ENCODE data around the gene PLAC8. TPM values are rescaled to one million over a fixed set of nuclear protein-coding genes. Genes with fewer than 3 reads are reported as not detected.
A peak's percentile ranks its signal among the peaks of the same experiment; 100 is the strongest.
"Not testable (repeated sequence)": the region's sequence is repeated elsewhere in the genome, so short reads cannot be mapped to it uniquely, and the experiment has no call there.

The PLAC8 gene
- polyA plus RNA-seq, 4 donors: 84.2 to 309 (median 164) TPM

DNA sequence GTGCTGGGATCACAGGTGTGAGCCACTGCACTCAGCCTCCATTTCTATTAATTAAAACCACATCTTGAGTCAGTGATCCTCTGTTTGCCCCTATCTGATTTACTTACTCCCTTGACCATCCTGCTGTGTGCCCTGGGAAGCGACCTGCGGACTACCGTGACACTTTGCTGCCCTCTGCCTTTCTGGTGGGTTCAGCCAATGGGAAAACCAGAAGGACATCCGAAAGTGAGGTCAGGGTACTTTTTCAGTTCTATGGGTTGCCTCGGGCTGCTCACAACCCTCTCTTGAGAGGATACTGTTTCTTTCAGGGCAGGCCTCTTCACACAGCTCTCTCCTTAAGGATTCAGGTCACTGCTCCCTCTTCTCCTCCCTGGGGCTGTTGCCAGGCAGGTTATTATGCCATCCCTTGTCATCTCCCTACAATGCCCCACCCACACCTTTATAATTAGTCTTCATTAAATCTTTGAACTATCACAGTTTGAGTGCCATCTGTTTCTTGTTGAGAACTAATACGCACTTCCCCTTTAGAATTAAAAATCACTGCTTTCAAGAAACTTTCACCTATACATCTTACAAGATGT lies 21.4 kb downstream of the PLAC8 start:
- Histone ChIP-seq H3K36me3 (ENCODE audit: control insufficient read depth in 3 of 3, insufficient read depth in 2 of 3, low read depth in 1 of 3, low read length in 3 of 3) (peaks cover 6 to 23% (median 18%) of the 10 kb centered on the region in 3 donors), H3K27ac (ENCODE audit: low read depth in 1 of 3, low read length in 2 of 3) (no peak overlapping the region), H3K4me1 (ENCODE audit: control insufficient read depth in 3 of 3, insufficient read depth in 2 of 3, low read depth in 1 of 3, low read length in 2 of 3) (no peaks in the 10 kb centered on the region), H3K27me3 (ENCODE audit: control insufficient read depth in 3 of 3, insufficient read depth in 3 of 3, low read length in 3 of 3) (no peaks in the 10 kb centered on the region), H3K9me3 (ENCODE audit: control insufficient read depth in 2 of 2, insufficient read depth in 1 of 2, low read depth in 1 of 2, low read length in 1 of 2) (no peaks in the 10 kb centered on the region), H3K4me3 (ENCODE audit: low read depth in 1 of 3, low read length in 3 of 3) (no peak overlapping the region)
- DNase-seq (no peak), FAIRE-seq (no peak)
- WGBS, 3 donors: 75 to 89% (median 87%) methylated on average over 6 of the region's 6 CpGs

DNA sequence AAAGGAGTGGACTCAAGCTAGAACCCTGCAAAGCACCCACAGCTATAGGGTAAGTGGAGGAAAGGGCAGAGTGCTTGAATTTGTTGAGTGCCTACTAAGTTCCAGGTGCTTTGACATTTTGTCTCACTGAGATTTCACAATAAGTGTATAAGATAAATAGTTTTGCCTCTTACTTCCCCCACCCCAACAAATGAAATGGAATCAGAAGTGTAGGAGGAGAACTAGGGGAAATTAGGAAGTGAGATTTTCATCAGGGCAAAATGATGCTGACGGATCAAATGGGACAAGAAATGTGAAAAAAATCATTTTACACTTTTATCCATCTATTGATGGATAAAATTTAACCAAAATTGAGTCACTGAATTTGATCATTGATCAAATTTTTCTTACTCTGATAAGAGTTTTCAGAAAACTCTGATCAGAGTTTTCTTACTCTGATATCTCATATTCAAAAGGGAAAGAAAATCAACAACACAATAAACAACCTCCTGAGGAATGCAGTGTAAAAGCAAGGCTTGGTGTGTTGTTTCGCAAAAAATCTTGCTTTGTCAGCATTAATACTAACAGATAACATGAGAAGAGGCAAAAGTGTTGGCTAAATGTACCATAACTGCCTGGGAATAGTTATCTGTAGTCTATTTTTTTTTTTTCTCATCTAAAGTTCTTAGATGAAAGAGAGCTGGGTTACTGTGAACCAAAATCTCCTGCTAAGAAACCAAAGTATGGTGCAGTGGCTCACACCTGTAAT lies 24.9 kb downstream of the PLAC8 start:
- H3K9me3 ChIP-seq (ENCODE audit: control insufficient read depth in 2 of 2, insufficient read depth in 1 of 2, low read depth in 1 of 2, low read length in 1 of 2): no peaks in the 10 kb centered on the region
- WGBS, 3 donors: 85 to 96% (median 88%) methylated on average over 2 of the region's 2 CpGs
- DNase-seq (no peak), FAIRE-seq (no peak)
- H3K27ac ChIP-seq (ENCODE audit: low read depth in 1 of 3, low read length in 2 of 3): no peak overlapping the region
- no peaks in the 10 kb centered on the region for H3K4me1 ChIP-seq (ENCODE audit: control insufficient read depth in 3 of 3, insufficient read depth in 2 of 3, low read depth in 1 of 3, low read length in 2 of 3)
- peaks cover 6 to 16% (median 14%) of the 10 kb centered on the region in 3 donors for H3K36me3 ChIP-seq (ENCODE audit: control insufficient read depth in 3 of 3, insufficient read depth in 2 of 3, low read depth in 1 of 3, low read length in 3 of 3)
- H3K4me3 ChIP-seq (ENCODE audit: low read depth in 1 of 3, low read length in 3 of 3): no peak overlapping the region
- no peaks in the 10 kb centered on the region for H3K27me3 ChIP-seq (ENCODE audit: control insufficient read depth in 3 of 3, insufficient read depth in 3 of 3, low read length in 3 of 3)

- WGBS, 3 donors: 91 to 95% (median 94%) methylated on average over 12 of the region's 12 CpGs
Observed at GRCh38 chr4:83084956-83085355, 29.6 kb downstream of the PLAC8 start.

DNA sequence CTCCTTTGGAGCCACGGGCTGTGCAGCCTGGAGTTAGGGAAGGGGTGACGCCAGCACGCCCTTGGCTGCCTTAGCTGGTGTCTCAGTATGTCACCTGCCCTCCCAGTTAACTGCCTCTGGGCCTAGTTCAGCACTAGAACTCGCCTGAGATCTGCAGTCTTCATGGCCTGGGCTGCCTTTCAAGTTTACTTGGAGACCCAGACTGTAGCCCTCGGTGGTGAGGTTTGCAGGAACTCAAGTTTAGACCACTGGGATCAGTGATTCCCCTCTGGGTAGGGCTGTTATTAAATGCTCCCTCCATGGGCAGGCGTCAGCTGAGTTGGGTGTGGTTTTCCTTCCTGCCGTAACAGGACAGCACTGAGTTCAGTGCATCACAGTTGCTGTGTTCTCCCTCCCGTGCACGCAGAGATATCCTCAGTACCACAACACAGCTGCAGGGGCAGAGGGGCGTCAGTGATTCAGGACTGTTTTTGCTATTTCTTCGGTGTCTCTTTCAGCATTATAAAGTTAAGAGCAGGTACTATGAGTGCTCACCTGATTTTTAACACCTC lies 30.5 kb downstream of the PLAC8 start:
- no peak overlapping the region for H3K4me3 ChIP-seq (ENCODE audit: low read depth in 1 of 3, low read length in 3 of 3)
- 59 to 74% (median 59%) methylated on average over 10 to 11 of the region's 11 CpGs for WGBS, 3 donors
- no peaks in the 10 kb centered on the region for H3K4me1 ChIP-seq (ENCODE audit: control insufficient read depth in 3 of 3, insufficient read depth in 2 of 3, low read depth in 1 of 3, low read length in 2 of 3)
- DNase-seq: peak in 1 of 2 donors; percentile 31
- no peaks in the 10 kb centered on the region for H3K27me3 ChIP-seq (ENCODE audit: control insufficient read depth in 3 of 3, insufficient read depth in 3 of 3, low read length in 3 of 3)
- no peak overlapping the region for H3K27ac ChIP-seq (ENCODE audit: low read depth in 1 of 3, low read length in 2 of 3)
- H3K36me3 ChIP-seq (ENCODE audit: control insufficient read depth in 3 of 3, insufficient read depth in 2 of 3, low read depth in 1 of 3, low read length in 3 of 3): peaks cover 0 to 7% (median 2%) of the 10 kb centered on the region in 3 donors
- FAIRE-seq: no peak
- peaks cover 0 to 6% of the 10 kb centered on the region in 2 donors for H3K9me3 ChIP-seq (ENCODE audit: control insufficient read depth in 2 of 2, insufficient read depth in 1 of 2, low read depth in 1 of 2, low read length in 1 of 2)

More at GRCh38 chr4:83084956-83085355, 29.6 kb downstream of the PLAC8 start:
- H3K27ac ChIP-seq (ENCODE audit: low read depth in 1 of 3, low read length in 2 of 3); FAIRE-seq; H3K36me3 ChIP-seq (ENCODE audit: control insufficient read depth in 3 of 3, insufficient read depth in 2 of 3, low read depth in 1 of 3, low read length in 3 of 3); H3K27me3 ChIP-seq (ENCODE audit: control insufficient read depth in 3 of 3, insufficient read depth in 3 of 3, low read length in 3 of 3); H3K4me1 ChIP-seq (ENCODE audit: control insufficient read depth in 3 of 3, insufficient read depth in 2 of 3, low read depth in 1 of 3, low read length in 2 of 3); H3K4me3 ChIP-seq (ENCODE audit: low read depth in 1 of 3, low read length in 3 of 3); DNase-seq; H3K9me3 ChIP-seq (ENCODE audit: control insufficient read depth in 2 of 2, insufficient read depth in 1 of 2, low read depth in 1 of 2, low read length in 1 of 2): not testable (repeated sequence)

DNA sequence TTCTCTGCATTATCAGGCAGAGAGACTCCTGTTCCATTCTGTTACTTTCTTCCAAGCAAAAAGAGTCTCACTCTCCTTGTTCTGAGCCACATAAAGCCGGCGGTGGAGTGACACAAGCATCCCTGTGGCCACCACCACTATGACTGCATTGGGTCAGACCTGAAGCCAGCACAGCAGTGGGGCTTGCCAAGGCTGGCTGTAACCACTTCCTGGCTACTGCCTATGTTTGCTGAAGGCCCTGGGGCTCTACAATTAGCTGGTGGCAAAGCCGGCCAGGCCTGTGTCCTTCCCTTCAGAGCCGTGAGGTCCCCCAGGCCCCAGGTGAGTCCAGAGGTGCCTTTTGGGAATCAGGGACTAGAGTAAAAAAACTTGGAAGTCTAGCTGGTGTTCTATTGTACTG lies 31.8 kb downstream of the PLAC8 start:
- no peak for DNase-seq
- H3K27me3 ChIP-seq (ENCODE audit: control insufficient read depth in 3 of 3, insufficient read depth in 3 of 3, low read length in 3 of 3): no peaks in the 10 kb centered on the region
- FAIRE-seq: no peak
- H3K9me3 ChIP-seq (ENCODE audit: control insufficient read depth in 2 of 2, insufficient read depth in 1 of 2, low read depth in 1 of 2, low read length in 1 of 2): peaks cover 0 to 6% of the 10 kb centered on the region in 2 donors
- H3K27ac ChIP-seq (ENCODE audit: low read depth in 1 of 3, low read length in 2 of 3): no peak overlapping the region
- H3K4me1 ChIP-seq (ENCODE audit: control insufficient read depth in 3 of 3, insufficient read depth in 2 of 3, low read depth in 1 of 3, low read length in 2 of 3): no peaks in the 10 kb centered on the region
- WGBS, 3 donors: 81 to 89% (median 87%) methylated on average over 4 of the region's 4 CpGs
- peaks cover 0 to 7% (median 2%) of the 10 kb centered on the region in 3 donors for H3K36me3 ChIP-seq (ENCODE audit: control insufficient read depth in 3 of 3, insufficient read depth in 2 of 3, low read depth in 1 of 3, low read length in 3 of 3)
- H3K4me3 ChIP-seq (ENCODE audit: low read depth in 1 of 3, low read length in 3 of 3): no peak overlapping the region

DNA sequence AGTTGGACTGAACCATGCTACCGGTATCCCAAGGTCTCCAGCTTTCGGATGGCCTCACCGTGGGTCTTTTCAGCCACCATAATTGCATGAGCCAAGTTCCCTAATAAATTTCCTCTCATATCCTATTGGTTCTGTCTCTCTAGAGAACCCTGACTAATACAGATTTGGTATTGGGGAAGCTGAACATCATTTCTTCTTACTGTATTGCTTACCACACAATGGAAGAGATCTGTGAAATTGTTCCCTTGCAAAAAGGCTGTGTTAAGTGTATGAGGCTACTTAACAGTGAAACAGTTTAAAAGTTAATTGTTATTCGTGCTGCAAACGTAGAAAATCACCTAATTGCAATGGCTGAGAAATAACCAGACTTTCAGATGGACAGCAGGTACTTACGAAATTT lies 34.0 kb downstream of the PLAC8 start:
- H3K36me3 ChIP-seq (ENCODE audit: control insufficient read depth in 3 of 3, insufficient read depth in 2 of 3, low read depth in 1 of 3, low read length in 3 of 3): peaks cover 0 to 15% (median 0%) of the 10 kb centered on the region in 3 donors
- no peak for DNase-seq
- H3K4me1 ChIP-seq (ENCODE audit: control insufficient read depth in 3 of 3, insufficient read depth in 2 of 3, low read depth in 1 of 3, low read length in 2 of 3): no peaks in the 10 kb centered on the region
- no peak overlapping the region for H3K4me3 ChIP-seq (ENCODE audit: low read depth in 1 of 3, low read length in 3 of 3)
- H3K9me3 ChIP-seq (ENCODE audit: control insufficient read depth in 2 of 2, insufficient read depth in 1 of 2, low read depth in 1 of 2, low read length in 1 of 2): peaks cover 0 to 6% of the 10 kb centered on the region in 2 donors
- FAIRE-seq: no peak
- H3K27ac ChIP-seq (ENCODE audit: low read depth in 1 of 3, low read length in 2 of 3): no peak overlapping the region
- H3K27me3 ChIP-seq (ENCODE audit: control insufficient read depth in 3 of 3, insufficient read depth in 3 of 3, low read length in 3 of 3): no peaks in the 10 kb centered on the region
- 90 to 93% (median 90%) methylated on average over 6 of the region's 6 CpGs for WGBS, 3 donors

DNA sequence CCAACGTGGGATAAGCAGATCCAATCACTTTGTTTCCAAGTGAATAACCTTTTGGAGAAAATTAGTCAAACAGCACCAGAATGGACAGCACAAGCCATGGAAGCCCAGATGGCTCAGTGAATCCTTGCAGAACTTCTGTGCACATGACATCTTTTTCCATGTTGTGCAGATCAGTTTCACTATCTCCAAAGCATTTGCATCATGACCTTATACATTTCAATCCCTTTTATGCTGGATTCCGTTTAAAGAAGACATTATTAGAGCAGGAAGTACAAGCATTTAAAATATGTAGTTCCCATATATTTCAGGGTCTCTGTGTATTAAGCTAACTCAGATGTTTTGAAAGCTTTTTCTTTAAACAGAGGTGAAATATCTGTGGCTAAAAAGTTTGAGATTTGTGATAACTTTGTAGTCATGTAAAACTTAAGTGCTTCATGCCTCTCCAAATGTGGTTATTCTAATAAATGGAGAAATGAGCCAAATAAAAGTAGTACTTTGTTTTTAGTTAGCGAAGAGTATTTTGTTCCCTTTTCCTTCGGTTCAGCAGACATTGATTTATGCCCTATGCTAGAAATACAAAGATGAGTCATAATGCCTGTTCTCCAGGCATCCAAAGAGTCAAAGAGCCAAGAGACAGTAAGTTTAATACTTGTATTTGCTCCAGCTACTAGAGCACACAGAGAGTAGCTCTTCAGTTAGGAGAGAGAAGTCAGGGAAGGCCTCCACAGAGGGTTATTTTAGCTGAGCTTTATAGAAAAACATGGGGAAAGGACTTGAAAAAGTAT lies 39.0 kb downstream of the PLAC8 start:
- DNase-seq: no peak
- no peak overlapping the region for H3K27ac ChIP-seq (ENCODE audit: low read depth in 1 of 3, low read length in 2 of 3)
- H3K27me3 ChIP-seq (ENCODE audit: control insufficient read depth in 3 of 3, insufficient read depth in 3 of 3, low read length in 3 of 3): no peaks in the 10 kb centered on the region
- H3K4me3 ChIP-seq (ENCODE audit: low read depth in 1 of 3, low read length in 3 of 3): no peak overlapping the region
- H3K9me3 ChIP-seq (ENCODE audit: control insufficient read depth in 2 of 2, insufficient read depth in 1 of 2, low read depth in 1 of 2, low read length in 1 of 2): no peaks in the 10 kb centered on the region
- H3K4me1 ChIP-seq (ENCODE audit: control insufficient read depth in 3 of 3, insufficient read depth in 2 of 3, low read depth in 1 of 3, low read length in 2 of 3): no peaks in the 10 kb centered on the region
- WGBS, 3 donors: 66 to 86% (median 77%) methylated on average over 4 of the region's 4 CpGs
- peaks cover 0 to 22% (median 2%) of the 10 kb centered on the region in 3 donors for H3K36me3 ChIP-seq (ENCODE audit: control insufficient read depth in 3 of 3, insufficient read depth in 2 of 3, low read depth in 1 of 3, low read length in 3 of 3)
- FAIRE-seq: no peak

DNA sequence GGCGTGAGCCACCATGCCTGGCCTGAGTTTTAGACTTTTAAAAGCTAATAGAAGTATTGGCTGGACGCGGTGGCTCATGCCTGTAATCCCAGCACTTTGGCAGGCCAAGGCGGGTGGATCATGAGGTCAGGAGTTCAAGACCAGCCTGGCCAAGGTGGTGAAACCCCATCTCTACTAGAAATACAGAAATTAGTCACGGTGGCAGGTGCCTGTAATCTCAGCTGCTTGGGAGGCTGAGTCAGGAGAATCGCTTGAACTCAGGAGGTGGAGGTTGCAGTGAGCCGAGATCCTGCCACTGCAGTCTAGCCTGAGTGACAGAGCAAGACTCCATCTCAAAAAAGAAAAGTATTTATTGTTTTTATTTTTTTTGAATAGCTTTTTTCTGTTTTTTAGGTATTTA lies 39.7 kb downstream of the PLAC8 start:
- not testable (repeated sequence) for H3K9me3 ChIP-seq (ENCODE audit: control insufficient read depth in 2 of 2, insufficient read depth in 1 of 2, low read depth in 1 of 2, low read length in 1 of 2); H3K27ac ChIP-seq (ENCODE audit: low read depth in 1 of 3, low read length in 2 of 3); H3K4me1 ChIP-seq (ENCODE audit: control insufficient read depth in 3 of 3, insufficient read depth in 2 of 3, low read depth in 1 of 3, low read length in 2 of 3); FAIRE-seq; DNase-seq; H3K27me3 ChIP-seq (ENCODE audit: control insufficient read depth in 3 of 3, insufficient read depth in 3 of 3, low read length in 3 of 3); H3K4me3 ChIP-seq (ENCODE audit: low read depth in 1 of 3, low read length in 3 of 3)
- WGBS, 3 donors: 88 to 91% (median 90%) methylated on average over 7 of the region's 7 CpGs
- peaks cover 0 to 22% (median 2%) of the 10 kb centered on the region in 3 donors for H3K36me3 ChIP-seq (ENCODE audit: control insufficient read depth in 3 of 3, insufficient read depth in 2 of 3, low read depth in 1 of 3, low read length in 3 of 3)
